ENCODE results near the gene WWP2.

GRCh38 chr16:69794486-69794885 is 32.4 kb downstream of the WWP2 start:
- TF ChIP-seq CTCF (optimal IDR thresholded peaks at IDR 0.05 in 1 of 3, IDR thresholded peaks at IDR 0.05 in 1 of 3, conservative IDR thresholded peaks at IDR 0.05 in 1 of 3; ENCODE audit: extremely low read depth in 1 of 3, insufficient read depth in 2 of 3, low read length in 3 of 3) = no peak
- TF ChIP-seq EZH2 (IDR thresholded peaks at IDR 0.05; ENCODE audit: low read length) = no peak

Measured in keratinocyte (primary cell).